ENCODE results near the gene PARP9.

DNA sequence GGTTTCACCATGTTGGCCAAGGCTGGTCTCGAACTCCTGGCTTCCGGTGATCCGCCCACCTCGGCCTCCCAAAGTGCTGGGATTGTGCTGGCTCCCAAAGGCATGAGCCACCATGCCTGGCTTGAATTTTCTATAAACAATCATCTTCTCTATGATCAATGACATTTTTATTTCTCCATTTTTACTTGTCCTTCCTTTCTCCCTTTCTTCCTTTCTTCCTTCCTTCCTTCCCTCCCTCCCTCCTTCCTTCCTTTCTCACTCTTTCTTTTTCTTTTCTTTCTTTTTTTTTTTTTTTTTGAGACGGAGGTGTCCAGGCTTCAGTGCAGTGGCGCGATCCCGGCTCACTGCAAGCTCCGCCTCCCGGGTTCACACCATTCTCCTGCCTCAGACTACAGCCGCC, 40.8 kb downstream of the PARP9 start:
- TF ChIP-seq, protein P1, sequence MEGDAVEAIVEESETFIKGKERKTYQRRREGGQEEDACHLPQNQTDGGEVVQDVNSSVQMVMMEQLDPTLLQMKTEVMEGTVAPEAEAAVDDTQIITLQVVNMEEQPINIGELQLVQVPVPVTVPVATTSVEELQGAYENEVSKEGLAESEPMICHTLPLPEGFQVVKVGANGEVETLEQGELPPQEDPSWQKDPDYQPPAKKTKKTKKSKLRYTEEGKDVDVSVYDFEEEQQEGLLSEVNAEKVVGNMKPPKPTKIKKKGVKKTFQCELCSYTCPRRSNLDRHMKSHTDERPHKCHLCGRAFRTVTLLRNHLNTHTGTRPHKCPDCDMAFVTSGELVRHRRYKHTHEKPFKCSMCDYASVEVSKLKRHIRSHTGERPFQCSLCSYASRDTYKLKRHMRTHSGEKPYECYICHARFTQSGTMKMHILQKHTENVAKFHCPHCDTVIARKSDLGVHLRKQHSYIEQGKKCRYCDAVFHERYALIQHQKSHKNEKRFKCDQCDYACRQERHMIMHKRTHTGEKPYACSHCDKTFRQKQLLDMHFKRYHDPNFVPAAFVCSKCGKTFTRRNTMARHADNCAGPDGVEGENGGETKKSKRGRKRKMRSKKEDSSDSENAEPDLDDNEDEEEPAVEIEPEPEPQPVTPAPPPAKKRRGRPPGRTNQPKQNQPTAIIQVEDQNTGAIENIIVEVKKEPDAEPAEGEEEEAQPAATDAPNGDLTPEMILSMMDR (IDR thresholded peaks at IDR 0.05): no peak
- TF ChIP-seq POLR2A (IDR thresholded peaks at IDR 0.05): no peak
